ENCODE measurements around the gene ADPRM.

DNA sequence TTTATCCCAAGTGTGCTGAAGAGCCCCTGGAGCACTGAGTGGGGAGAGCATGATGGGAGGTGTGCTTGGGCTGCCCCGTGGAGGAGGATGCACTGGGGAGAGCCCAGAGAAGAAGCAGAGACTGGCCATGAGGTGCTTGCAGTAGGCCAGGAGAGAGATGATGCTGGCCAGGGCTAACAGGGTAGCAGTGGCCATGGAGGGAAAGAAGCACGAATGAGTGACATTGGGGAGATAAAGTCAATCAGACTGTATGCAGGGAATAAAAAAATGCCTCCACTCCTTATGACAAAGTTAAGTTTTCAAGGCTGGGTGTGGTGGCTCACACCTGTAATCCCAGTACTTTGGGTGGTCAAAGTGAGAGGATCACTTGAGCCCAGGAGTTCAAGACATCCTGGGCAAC, 37.9 kb downstream of the ADPRM start:
- TF ChIP-seq CTCF (IDR thresholded peaks at IDR 0.05) (no peak), EZH2 (IDR thresholded peaks at IDR 0.05) (no peak)

Measured in neural progenitor cell (in vitro differentiated cells).